Thyroid gland (tissue), 4 donors: ENCODE results near the gene PKNOX2. TPM values are rescaled to one million over a fixed set of nuclear protein-coding genes. Genes with fewer than 3 reads are reported as not detected.

ENCODE experiments used
- DNase-seq, 2 donors: peaks; one replicate each; pipeline ENCODE4 v3.0.0-alpha.2; 2019
- H3K27ac ChIP-seq, 3 donors: fragments of 200-600 bp; sonication (generic); 1 replicate in 2 of 3; 2 replicates in 1 of 3; pipeline ENCODE4 v1.5.1; 2016 to 2019; ENCODE audit warnings: mild to moderate bottlenecking in 1 of 3, moderate library complexity in 1 of 3
- H3K27me3 ChIP-seq: fragments of 200-600 bp; sonication (generic); one replicate; pipeline ENCODE4 v1.5.1; 2019
- H3K36me3 ChIP-seq, 2 donors: fragments of 200-600 bp; sonication (generic); one replicate each; pipeline ENCODE4 v1.5.1; 2016 to 2019
- H3K4me1 ChIP-seq, 2 donors: fragments of 200-600 bp; sonication (generic); one replicate each; pipeline ENCODE4 v1.5.1; 2017 to 2019
- H3K4me3 ChIP-seq, 3 donors: fragments of 200-600 bp; sonication (generic); replicated peaks in 1 of 3; 1 replicate in 2 of 3; 2 replicates in 1 of 3; pipeline ENCODE4 v1.5.1; 2016; ENCODE audit warnings: mild to moderate bottlenecking in 1 of 3
- H3K9me3 ChIP-seq: fragments of 200-600 bp; sonication (generic); one replicate; pipeline ENCODE4 v1.5.1; 2017
- CTCF ChIP-seq, 6 experiments: fragments of 200-600 bp in 3 of 6; fragments of 450-650 bp in 3 of 6; sonication (generic) in 3 of 6; IDR thresholded peaks; one replicate each; pipeline ENCODE4 v1.5.1; 2016 to 2019; ENCODE audit warnings: antibody characterized with exemption in 6 of 6, mild to moderate bottlenecking in 2 of 6, inconsistent platforms in 1 of 6, moderate library complexity in 1 of 6
- POLR2A ChIP-seq, 2 donors: fragments of 450-650 bp; IDR thresholded peaks; one replicate each; pipeline ENCODE4 v1.6.1; 2017; ENCODE audit warnings: antibody characterized with exemption in 2 of 2, mild to moderate bottlenecking in 2 of 2, moderate library complexity in 1 of 2
- WGBS, 2 donors: methylation state at CpG; one replicate each; pipeline ENCODE4 v1.1.5; 2017; 5-methylcytosine and 5-hydroxymethylcytosine counted together
- intact Hi-C: fragments of 100-400 bp; cut with DNase I; formaldehyde crosslinking; loops from one replicate; pipeline ENCODE4 v1.15.1; 2023
- total RNA-seq, 4 donors: library from RNA; depleted of rRNA; stranded (reverse); fragments of >200 nt; gene quantifications; one replicate each; pipeline ENCODE4 v1.2.3, GENCODE V29; 2016

The PKNOX2 gene, protein sequence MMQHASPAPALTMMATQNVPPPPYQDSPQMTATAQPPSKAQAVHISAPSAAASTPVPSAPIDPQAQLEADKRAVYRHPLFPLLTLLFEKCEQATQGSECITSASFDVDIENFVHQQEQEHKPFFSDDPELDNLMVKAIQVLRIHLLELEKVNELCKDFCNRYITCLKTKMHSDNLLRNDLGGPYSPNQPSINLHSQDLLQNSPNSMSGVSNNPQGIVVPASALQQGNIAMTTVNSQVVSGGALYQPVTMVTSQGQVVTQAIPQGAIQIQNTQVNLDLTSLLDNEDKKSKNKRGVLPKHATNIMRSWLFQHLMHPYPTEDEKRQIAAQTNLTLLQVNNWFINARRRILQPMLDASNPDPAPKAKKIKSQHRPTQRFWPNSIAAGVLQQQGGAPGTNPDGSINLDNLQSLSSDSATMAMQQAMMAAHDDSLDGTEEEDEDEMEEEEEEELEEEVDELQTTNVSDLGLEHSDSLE
- 10 to 100 TPM in 3 of 4 donors, 1 to 10 TPM in 1; 6.3 to 28.0 (median 18.7) TPM for total RNA-seq

GRCh38 chr11:125164422-125165110, at the start of gene PKNOX2:
Gene PKNOX2, plus strand, starts transcription at chr11:125164751. Its CDS starts 186,555 bp downstream, at chr11:125351306.
- Histone ChIP-seq H3K27ac (peak within 1 kb of the TSS; percentile 54 to 89 (median 82)), H3K4me1 (peaks cover 21 to 37% of the 10 kb centered on the region in 2 donors), H3K9me3 (no peaks in the 10 kb centered on the region), H3K4me3 (peak within 1 kb of the TSS; percentile 27 to 39 (median 37)), H3K27me3 (no peaks in the 10 kb centered on the region), H3K36me3 (no peaks in the 10 kb centered on the region)
- intact Hi-C loops: loop anchor here (5.0 kb wide), 1 partner anchor 183 kb away; no protein-coding TSS in a partner anchor
- peak; percentile 82 to 88 for DNase-seq
- TF ChIP-seq POLR2A (IDR thresholded peaks at IDR 0.05) (peak in 1 of 2 donors; percentile 86), CTCF (IDR thresholded peaks at IDR 0.05) (peak in 5 of 6 experiments; percentile 18 to 83 (median 42))
- WGBS, 2 donors: 0% methylated on average over 36 to 37 of the region's 58 CpGs

GRCh38 chr11:125117429-125117828, 47.1 kb upstream of the PKNOX2 start:
- Histone ChIP-seq H3K27ac (no peak overlapping the region), H3K27me3 (no peaks in the 10 kb centered on the region), H3K4me3 (no peak overlapping the region), H3K9me3 (no peaks in the 10 kb centered on the region), H3K36me3 (no peaks in the 10 kb centered on the region), H3K4me1 (no peaks in the 10 kb centered on the region)
- TF ChIP-seq CTCF (IDR thresholded peaks at IDR 0.05) (no peak), POLR2A (IDR thresholded peaks at IDR 0.05) (no peak)
- intact Hi-C loops: no loop called here
- DNase-seq: no peak
- whole genome bisulfite sequencing, 2 donors: 73 to 80% methylated on average over 4 of the region's 4 CpGs

- no peak for TF ChIP-seq POLR2A (IDR thresholded peaks at IDR 0.05)
- no peaks in the 10 kb centered on the region for H3K4me1 ChIP-seq
- intact Hi-C loops: no loop called here
- WGBS, 2 donors: 84 to 86% methylated on average over 4 of the region's 4 CpGs
- H3K4me3 ChIP-seq: no peak overlapping the region
- no peak overlapping the region for H3K27ac ChIP-seq
- H3K27me3 ChIP-seq: no peaks in the 10 kb centered on the region
- no peaks in the 10 kb centered on the region for H3K36me3 ChIP-seq
- DNase-seq: no peak
- no peaks in the 10 kb centered on the region for H3K9me3 ChIP-seq
Measured at GRCh38 chr11:125123194-125123946, 41.2 kb upstream of the PKNOX2 start.

GRCh38 chr11:125123947-125124617, 40.5 kb upstream of the PKNOX2 start:
- intact Hi-C loops: no loop called here

More at GRCh38 chr11:125123947-125124617, 40.5 kb upstream of the PKNOX2 start:
- no peaks in the 10 kb centered on the region for H3K4me1 ChIP-seq
- no peaks in the 10 kb centered on the region for H3K27me3 ChIP-seq
- no peaks in the 10 kb centered on the region for H3K36me3 ChIP-seq
- H3K9me3 ChIP-seq: no peaks in the 10 kb centered on the region
- H3K27ac ChIP-seq: no peak overlapping the region
- WGBS, 2 donors: 63 to 69% methylated on average over 10 of the region's 10 CpGs
- peak in 5 of 6 experiments; percentile 5 to 47 (median 29) for TF ChIP-seq CTCF (IDR thresholded peaks at IDR 0.05)
- TF ChIP-seq POLR2A (IDR thresholded peaks at IDR 0.05): no peak
- H3K4me3 ChIP-seq: no peak overlapping the region
- peak; percentile 44 to 62 for DNase-seq
